WTC11 (cell line): ENCODE data around the gene MANF. TPM values are rescaled to one million over a fixed set of nuclear protein-coding genes. Genes with fewer than 3 reads are reported as not detected.

Source experiments
- ATAC-seq: fragments of 200-7000 bp; cut with Tn5 transposase; 2 replicates; pipeline ENCODE4 v1.10.0; 2021; ENCODE audit warnings: mild to moderate bottlenecking, moderate library complexity
- CTCF ChIA-PET: fragments of 300-600 bp; sonication (Branson Sonifier 250); formaldehyde crosslinking; loops from one replicate; lab custom pipeline; 2021; ENCODE audit warnings: antibody characterized with exemption; lab: Charles Lee
- POLR2A ChIA-PET: fragments of 350-600 bp; sonication (Branson Sonifier 250); formaldehyde crosslinking; loops from one replicate; lab custom pipeline; 2021; ENCODE audit warnings: antibody characterized with exemption; lab: Charles Lee
- DNase-seq: peaks from one replicate; pipeline ENCODE4 v3.0.0; 2021; ENCODE audit warnings: low spot score
- H3K27ac Mint-ChIP-seq: 2 replicates; pipeline ENCODE4 v1.8.0; 2021; ENCODE audit warnings: mixed read lengths
- H3K27me3 Mint-ChIP-seq: 2 replicates; pipeline ENCODE4 v1.8.0; 2021; ENCODE audit warnings: low read depth, mild to moderate bottlenecking, moderate library complexity, mixed read lengths
- H3K36me3 Mint-ChIP-seq: 2 replicates; pipeline ENCODE4 v1.8.0; 2021; ENCODE audit warnings: mixed read lengths
- H3K4me1 Mint-ChIP-seq: 2 replicates; pipeline ENCODE4 v1.8.0; 2022; ENCODE audit warnings: mixed read lengths
- H3K4me3 Mint-ChIP-seq: 2 replicates; pipeline ENCODE4 v1.8.0; 2021; ENCODE audit warnings: mild to moderate bottlenecking, moderate library complexity, mixed read lengths
- H3K9me3 Mint-ChIP-seq: 2 replicates; pipeline ENCODE4 v1.8.0; 2021; ENCODE audit warnings: mixed read lengths
- ARID4B ChIP-seq: sonication (generic); formaldehyde crosslinking; IDR thresholded peaks from 2 replicates; pipeline ENCODE4 v1.8.0; 2023; ENCODE audit warnings: missing genetic modification reagents, mild to moderate bottlenecking, borderline replicate concordance
- CBFB ChIP-seq: sonication (generic); formaldehyde crosslinking; IDR thresholded peaks from 2 replicates; pipeline ENCODE4 v1.8.1; 2022; ENCODE audit warnings: mild to moderate bottlenecking, low read depth, missing genetic modification reagents
- CREB1 ChIP-seq: sonication (generic); formaldehyde crosslinking; IDR thresholded peaks from 2 replicates; pipeline ENCODE4 v1.8.0; 2023; ENCODE audit warnings: mild to moderate bottlenecking, missing genetic modification reagents
- CREM ChIP-seq: sonication (generic); formaldehyde crosslinking; IDR thresholded peaks from 2 replicates; pipeline ENCODE4 v1.8.1; 2022; ENCODE audit warnings: mild to moderate bottlenecking, missing genetic modification reagents, moderate library complexity
- FOXP1 ChIP-seq: sonication (generic); formaldehyde crosslinking; IDR thresholded peaks from 2 replicates; pipeline ENCODE4 v1.8.0; 2022; ENCODE audit warnings: missing genetic modification reagents, mild to moderate bottlenecking, moderate library complexity, borderline replicate concordance
- FOXP4 ChIP-seq: sonication (generic); formaldehyde crosslinking; IDR thresholded peaks from 2 replicates; pipeline ENCODE4 v1.8.0; 2022; ENCODE audit warnings: mild to moderate bottlenecking, missing genetic modification reagents
- HMGXB4 ChIP-seq: sonication (generic); formaldehyde crosslinking; IDR thresholded peaks from 2 replicates; pipeline ENCODE4 v1.8.1; 2023; ENCODE audit warnings: mild to moderate bottlenecking, moderate library complexity, missing genetic modification reagents
- MXD4 ChIP-seq: fragments of 250-450 bp; sonication (Bioruptor Pico); IDR thresholded peaks from 2 replicates; pipeline ENCODE4 v1.8.0; 2021; ENCODE audit warnings: mild to moderate bottlenecking, moderate library complexity, borderline replicate concordance
- NFE2L1 ChIP-seq: sonication (generic); formaldehyde crosslinking; IDR thresholded peaks from 2 replicates; pipeline ENCODE4 v1.8.1; 2023; ENCODE audit warnings: missing genetic modification reagents
- NFYB ChIP-seq: sonication (generic); formaldehyde crosslinking; conservative IDR thresholded peaks from 2 replicates; pipeline ENCODE4 v1.8.0; 2022; ENCODE audit warnings: low read depth, missing genetic modification reagents
- NR1H2 ChIP-seq: sonication (generic); formaldehyde crosslinking; IDR thresholded peaks from 2 replicates; pipeline ENCODE4 v1.9.0; 2021; ENCODE audit warnings: mild to moderate bottlenecking, moderate library complexity, missing genetic modification reagents
- PRRX2 ChIP-seq: fragments of 250-450 bp; sonication (Bioruptor Pico); IDR thresholded peaks from 2 replicates; pipeline ENCODE4 v1.8.0; 2021; ENCODE audit warnings: mild to moderate bottlenecking
- SMAD4 ChIP-seq: sonication (generic); formaldehyde crosslinking; IDR thresholded peaks from 2 replicates; pipeline ENCODE4 v1.8.0; 2022; ENCODE audit warnings: mild to moderate bottlenecking, missing genetic modification reagents
- SP1 ChIP-seq: sonication (generic); formaldehyde crosslinking; conservative IDR thresholded peaks from 2 replicates; pipeline ENCODE4 v1.8.1; 2022; ENCODE audit warnings: missing genetic modification reagents
- TEAD1 ChIP-seq: sonication (generic); formaldehyde crosslinking; IDR thresholded peaks from 2 replicates; pipeline ENCODE4 v1.8.0; 2022; ENCODE audit warnings: mild to moderate bottlenecking, missing genetic modification reagents
- ZNF121 ChIP-seq: sonication (generic); formaldehyde crosslinking; IDR thresholded peaks from 2 replicates; pipeline ENCODE4 v1.8.0; 2023; ENCODE audit warnings: missing genetic modification reagents
- ZNF219 ChIP-seq: sonication (generic); formaldehyde crosslinking; IDR thresholded peaks from 2 replicates; pipeline ENCODE4 v1.8.0; 2023; ENCODE audit warnings: missing genetic modification reagents, mild to moderate bottlenecking, borderline replicate concordance
- ZNF232 ChIP-seq: sonication (generic); formaldehyde crosslinking; IDR thresholded peaks from 2 replicates; pipeline ENCODE4 v1.8.0; 2022; ENCODE audit warnings: mild to moderate bottlenecking, missing genetic modification reagents
- ZNF317 ChIP-seq: sonication (generic); formaldehyde crosslinking; IDR thresholded peaks from 2 replicates; pipeline ENCODE4 v1.8.1; 2023; ENCODE audit warnings: low read depth, mild to moderate bottlenecking, moderate library complexity, missing genetic modification reagents, borderline replicate concordance
- total RNA-seq: library from RNA; stranded (reverse); gene quantifications from 3 replicates; pipeline ENCODE4 v1.2.3, GENCODE V29; 2021
- TF ChIP-seq, protein P1 (sequence below): sonication (generic); formaldehyde crosslinking; IDR thresholded peaks from 2 replicates; pipeline ENCODE4 v1.8.0; 2023; ENCODE audit warnings: missing genetic modification reagents
- TF ChIP-seq, protein P2 (sequence below): sonication (generic); formaldehyde crosslinking; IDR thresholded peaks from 2 replicates; pipeline ENCODE4 v1.8.0; 2022; ENCODE audit warnings: mild to moderate bottlenecking, missing genetic modification reagents
- TF ChIP-seq, protein P3 (sequence below): sonication (generic); formaldehyde crosslinking; conservative IDR thresholded peaks from 2 replicates; pipeline ENCODE4 v1.8.1; 2023; ENCODE audit warnings: mild to moderate bottlenecking, low read depth, missing genetic modification reagents, moderate library complexity
- TF ChIP-seq, protein P4 (sequence below): sonication (generic); formaldehyde crosslinking; IDR thresholded peaks from 2 replicates; pipeline ENCODE4 v1.8.1; 2023; ENCODE audit warnings: mild to moderate bottlenecking, missing genetic modification reagents, moderate library complexity

MANF gene
- total RNA-seq, 1 experiment from 2014 or later: 121 TPM

GRCh38 chr3:51391075-51391565, 6.0 kb downstream of the MANF start, which contains the start of gene RBM15B (continued):
- peak; percentile 13; the same call in 1 of the 2 replicates for TF ChIP-seq FOXP1 (CRISPR knock-in tag)
- peak; percentile 62; the same call in 1 of the 2 replicates for TF ChIP-seq FOXP4
- peak; percentile 36; the same call in 1 of the 2 replicates for TF ChIP-seq TEAD1 (CRISPR knock-in tag)
- no peak for TF ChIP-seq SMAD4 (CRISPR knock-in tag)
- TF ChIP-seq ARID4B (CRISPR knock-in tag): no peak
- TF ChIP-seq NFE2L1 (CRISPR knock-in tag): no peak
- no peak for TF ChIP-seq ZNF219 (CRISPR knock-in tag)
- TF ChIP-seq CREB1 (CRISPR knock-in tag): peak; percentile 79
- TF ChIP-seq, protein P1, sequence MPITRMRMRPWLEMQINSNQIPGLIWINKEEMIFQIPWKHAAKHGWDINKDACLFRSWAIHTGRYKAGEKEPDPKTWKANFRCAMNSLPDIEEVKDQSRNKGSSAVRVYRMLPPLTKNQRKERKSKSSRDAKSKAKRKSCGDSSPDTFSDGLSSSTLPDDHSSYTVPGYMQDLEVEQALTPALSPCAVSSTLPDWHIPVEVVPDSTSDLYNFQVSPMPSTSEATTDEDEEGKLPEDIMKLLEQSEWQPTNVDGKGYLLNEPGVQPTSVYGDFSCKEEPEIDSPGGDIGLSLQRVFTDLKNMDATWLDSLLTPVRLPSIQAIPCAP (CRISPR knock-in tag): no peak; the same call in 1 of the 2 replicates
- no peak for TF ChIP-seq CBFB
- TF ChIP-seq HMGXB4: 0 out of 2 replicates have a peak, but pooled peaks have one; percentile 62
- no peak for TF ChIP-seq ZNF232
- TF ChIP-seq, protein P2, sequence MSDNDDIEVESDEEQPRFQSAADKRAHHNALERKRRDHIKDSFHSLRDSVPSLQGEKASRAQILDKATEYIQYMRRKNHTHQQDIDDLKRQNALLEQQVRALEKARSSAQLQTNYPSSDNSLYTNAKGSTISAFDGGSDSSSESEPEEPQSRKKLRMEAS (CRISPR knock-in tag): peak; percentile 89
- no peak for TF ChIP-seq NFYB

GRCh38 chr3:51391566-51392354, 6.7 kb downstream of the MANF start:
- POLR2A ChIA-PET: no interaction called here
- no peak for ATAC-seq
- Mint-ChIP-seq H3K4me3 (peak overlapping the region; percentile 76), H3K36me3 (peaks cover 71% of the 10 kb centered on the region), H3K27me3 (no peaks in the 10 kb centered on the region), H3K27ac (peak overlapping the region; percentile 45; the same call in 1 of the 2 replicates), H3K9me3 (no peaks in the 10 kb centered on the region), H3K4me1 (peaks cover 47% of the 10 kb centered on the region)
- peak; percentile 41 for DNase-seq
- CTCF ChIA-PET: interaction anchor here (0.9 to 1.7 kb wide), 3 partner anchors 108 to 776 kb away, joined by 3 to 5 read pairs (median 4); partner anchors contain the start of gene DCAF1
- TF ChIP-seq ZNF121 (CRISPR knock-in tag): no peak
- peak; percentile 64 for TF ChIP-seq NR1H2 (CRISPR knock-in tag)
- 0 out of 2 replicates have a peak, but pooled peaks have one; percentile 2 for TF ChIP-seq CREM (CRISPR knock-in tag)
- TF ChIP-seq, protein P3, sequence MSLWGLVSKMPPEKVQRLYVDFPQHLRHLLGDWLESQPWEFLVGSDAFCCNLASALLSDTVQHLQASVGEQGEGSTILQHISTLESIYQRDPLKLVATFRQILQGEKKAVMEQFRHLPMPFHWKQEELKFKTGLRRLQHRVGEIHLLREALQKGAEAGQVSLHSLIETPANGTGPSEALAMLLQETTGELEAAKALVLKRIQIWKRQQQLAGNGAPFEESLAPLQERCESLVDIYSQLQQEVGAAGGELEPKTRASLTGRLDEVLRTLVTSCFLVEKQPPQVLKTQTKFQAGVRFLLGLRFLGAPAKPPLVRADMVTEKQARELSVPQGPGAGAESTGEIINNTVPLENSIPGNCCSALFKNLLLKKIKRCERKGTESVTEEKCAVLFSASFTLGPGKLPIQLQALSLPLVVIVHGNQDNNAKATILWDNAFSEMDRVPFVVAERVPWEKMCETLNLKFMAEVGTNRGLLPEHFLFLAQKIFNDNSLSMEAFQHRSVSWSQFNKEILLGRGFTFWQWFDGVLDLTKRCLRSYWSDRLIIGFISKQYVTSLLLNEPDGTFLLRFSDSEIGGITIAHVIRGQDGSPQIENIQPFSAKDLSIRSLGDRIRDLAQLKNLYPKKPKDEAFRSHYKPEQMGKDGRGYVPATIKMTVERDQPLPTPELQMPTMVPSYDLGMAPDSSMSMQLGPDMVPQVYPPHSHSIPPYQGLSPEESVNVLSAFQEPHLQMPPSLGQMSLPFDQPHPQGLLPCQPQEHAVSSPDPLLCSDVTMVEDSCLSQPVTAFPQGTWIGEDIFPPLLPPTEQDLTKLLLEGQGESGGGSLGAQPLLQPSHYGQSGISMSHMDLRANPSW (CRISPR knock-in tag): no peak
- TF ChIP-seq SP1 (CRISPR knock-in tag): no peak
- TF ChIP-seq ZNF317: no peak
- no peak for TF ChIP-seq PRRX2 (CRISPR knock-in tag)
- TF ChIP-seq MXD4: no peak
- TF ChIP-seq, protein P4, sequence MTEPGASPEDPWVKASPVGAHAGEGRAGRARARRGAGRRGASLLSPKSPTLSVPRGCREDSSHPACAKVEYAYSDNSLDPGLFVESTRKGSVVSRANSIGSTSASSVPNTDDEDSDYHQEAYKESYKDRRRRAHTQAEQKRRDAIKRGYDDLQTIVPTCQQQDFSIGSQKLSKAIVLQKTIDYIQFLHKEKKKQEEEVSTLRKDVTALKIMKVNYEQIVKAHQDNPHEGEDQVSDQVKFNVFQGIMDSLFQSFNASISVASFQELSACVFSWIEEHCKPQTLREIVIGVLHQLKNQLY (CRISPR knock-in tag): no peak
